ENCODE measurements around the gene C10orf62. TPM values are rescaled to one million over a fixed set of nuclear protein-coding genes. Genes with fewer than 3 reads are reported as not detected.

Gene C10orf62
- total RNA-seq, 3 donors from 2014 or later: not detected

- ATAC-seq: no peak
- Histone ChIP-seq H3K36me3 (ENCODE audit: low read depth) (no peaks in the 10 kb centered on the region), H3K4me3 (no peak overlapping the region), H3K4me1 (ENCODE audit: low read depth) (no peaks in the 10 kb centered on the region), H3K9me3 (no peaks in the 10 kb centered on the region)
- no peak for DNase-seq
- TF ChIP-seq CTCF (IDR thresholded peaks at IDR 0.05): no peak
- intact Hi-C loops (cut with DNase I, micrococcal nuclease): no loop called here
Observed at GRCh38 chr10:97546456-97547270, 42.9 kb upstream of the C10orf62 start.

- Histone ChIP-seq H3K4me1 (ENCODE audit: low read depth) (no peaks in the 10 kb centered on the region), H3K9me3 (no peaks in the 10 kb centered on the region), H3K4me3 (no peak overlapping the region), H3K36me3 (ENCODE audit: low read depth) (no peaks in the 10 kb centered on the region)
- no peak for TF ChIP-seq CTCF (IDR thresholded peaks at IDR 0.05)
- intact Hi-C loops (cut with DNase I, micrococcal nuclease): no loop called here
- DNase-seq (no peak), ATAC-seq (no peak)
Observed at GRCh38 chr10:97547271-97547600, 42.3 kb upstream of the C10orf62 start.

GRCh38 chr10:97547962-97548361 lies 41.6 kb upstream of the C10orf62 start:
- no peak overlapping the region for H3K4me3 ChIP-seq
- no peak for TF ChIP-seq CTCF (IDR thresholded peaks at IDR 0.05)
- H3K36me3 ChIP-seq (ENCODE audit: low read depth): no peaks in the 10 kb centered on the region
- H3K4me1 ChIP-seq (ENCODE audit: low read depth): no peaks in the 10 kb centered on the region
- no peak for ATAC-seq
- intact Hi-C loops (cut with DNase I, micrococcal nuclease): no loop called here
- no peak for DNase-seq
- no peaks in the 10 kb centered on the region for H3K9me3 ChIP-seq

GRCh38 chr10:97548828-97549455 lies 40.6 kb upstream of the C10orf62 start:
- H3K9me3 ChIP-seq: no peaks in the 10 kb centered on the region

GRCh38 chr10:97549587-97550322 lies 39.8 kb upstream of the C10orf62 start:
- H3K4me3 ChIP-seq: no peak overlapping the region
- H3K9me3 ChIP-seq: no peaks in the 10 kb centered on the region
- ATAC-seq: no peak
- intact Hi-C loops (cut with DNase I, micrococcal nuclease): loop anchor here (10.0 kb wide), 1 partner anchor 85 kb away; no protein-coding TSS in a partner anchor
- H3K36me3 ChIP-seq (ENCODE audit: low read depth): no peaks in the 10 kb centered on the region
- TF ChIP-seq CTCF (IDR thresholded peaks at IDR 0.05): no peak
- no peak for DNase-seq
- no peaks in the 10 kb centered on the region for H3K4me1 ChIP-seq (ENCODE audit: low read depth)

More at GRCh38 chr10:97548828-97549455, 40.6 kb upstream of the C10orf62 start:
- intact Hi-C loops (cut with DNase I, micrococcal nuclease): no loop called here
- no peaks in the 10 kb centered on the region for H3K4me1 ChIP-seq (ENCODE audit: low read depth)
- no peak overlapping the region for H3K4me3 ChIP-seq
- DNase-seq (no peak), ATAC-seq (no peak)
- H3K36me3 ChIP-seq (ENCODE audit: low read depth): no peaks in the 10 kb centered on the region
- TF ChIP-seq CTCF (IDR thresholded peaks at IDR 0.05): no peak
